CD14-positive monocyte (primary cell): ENCODE data around the gene REXO5. TPM values are rescaled to one million over a fixed set of nuclear protein-coding genes. Genes with fewer than 3 reads are reported as not detected.

Experiments
- DNase-seq, 3 donors: peaks; one replicate each; pipeline ENCODE4 v3.0.0-alpha.2; 2011 to 2022
- H2AFZ ChIP-seq: 2 replicates; pipeline ENCODE4 v1.6.0; 2012; ENCODE audit warnings: mild to moderate bottlenecking, low read depth, low read length, inconsistent platforms; ENCODE audit not compliant: insufficient read depth, poor library complexity, severe bottlenecking
- H3K27ac ChIP-seq, 2 donors: 1 replicate in 1 of 2; 2 replicates in 1 of 2; pipeline ENCODE4 v1.5.1; 2012 to 2013; ENCODE audit warnings: low read length in 2 of 2, control low read depth in 1 of 2, inconsistent platforms in 1 of 2, low read depth in 1 of 2, mild to moderate bottlenecking in 1 of 2
- H3K27me3 ChIP-seq, 2 donors: one replicate each; pipeline versions ENCODE4 v1.6.0 to v1.6.1; 2011 to 2013; ENCODE audit warnings: low read length in 2 of 2; ENCODE audit not compliant: control insufficient read depth in 2 of 2, insufficient read depth in 2 of 2
- H3K36me3 ChIP-seq, 2 donors: replicated peaks in 1 of 2; 1 replicate in 1 of 2; 2 replicates in 1 of 2; pipeline versions ENCODE4 v1.5.1 to v1.6.1; 2012 to 2013; ENCODE audit warnings: low read length in 2 of 2, control low read depth in 1 of 2, inconsistent platforms in 1 of 2, mild to moderate bottlenecking in 1 of 2; ENCODE audit not compliant: insufficient read depth in 2 of 2, control insufficient read depth in 1 of 2
- H3K4me1 ChIP-seq, 2 donors: 1 replicate in 1 of 2; 2 replicates in 1 of 2; pipeline versions ENCODE4 v1.5.1 to v1.6.1; 2012 to 2013; ENCODE audit warnings: low read length in 2 of 2, control low read depth in 1 of 2, inconsistent platforms in 1 of 2, mild to moderate bottlenecking in 1 of 2, moderate library complexity in 1 of 2; ENCODE audit not compliant: insufficient read depth in 2 of 2, control insufficient read depth in 1 of 2
- H3K4me2 ChIP-seq: replicated peaks from 2 replicates; pipeline ENCODE3; 2012; ENCODE audit warnings: low read length, moderate library complexity, mild to moderate bottlenecking; ENCODE audit not compliant: poor library complexity, severe bottlenecking; ENCODE audit errors: extremely low read depth
- H3K4me3 ChIP-seq, 3 experiments: fragments of 200-600 bp in 1 of 3; sonication (generic) in 1 of 3; replicated peaks in 1 of 3; 1 replicate in 2 of 3; 2 replicates in 1 of 3; pipeline ENCODE4 v1.5.1; 2011 to 2013; ENCODE audit warnings: low read length in 3 of 3, mild to moderate bottlenecking in 3 of 3, control low read depth in 2 of 3, low read depth in 2 of 3, inconsistent platforms in 1 of 3, moderate library complexity in 1 of 3
- H3K79me2 ChIP-seq: 2 replicates; pipeline ENCODE4 v1.6.0; 2012; ENCODE audit warnings: mild to moderate bottlenecking, control low read depth, inconsistent platforms, low read length, moderate library complexity; ENCODE audit not compliant: insufficient read depth
- H3K9ac ChIP-seq: 2 replicates; pipeline ENCODE4 v1.6.0; 2017; ENCODE audit warnings: low read length, mild to moderate bottlenecking; ENCODE audit not compliant: insufficient read depth, poor library complexity, severe bottlenecking
- H3K9me3 ChIP-seq, 2 donors: replicated peaks in 1 of 2; 1 replicate in 1 of 2; 2 replicates in 1 of 2; pipeline versions ENCODE4 v1.5.1 to v1.6.1; 2012 to 2013; ENCODE audit warnings: low read length in 2 of 2, control low read depth in 1 of 2; ENCODE audit not compliant: control insufficient read depth in 1 of 2, insufficient read depth in 1 of 2
- H4K20me1 ChIP-seq: 2 replicates; pipeline ENCODE4 v1.6.0; 2012; ENCODE audit warnings: mild to moderate bottlenecking, low read length, control low read depth, moderate library complexity; ENCODE audit not compliant: insufficient read depth
- H3K27ac Mint-ChIP-seq, 7 donors: one replicate each; pipeline ENCODE4 v1.8.0; 2020; ENCODE audit warnings: mild to moderate bottlenecking in 7 of 7, mixed read lengths in 7 of 7, moderate library complexity in 6 of 7, inconsistent platforms in 2 of 7
- H3K27me3 Mint-ChIP-seq, 3 donors: one replicate each; pipeline ENCODE4 v1.8.0; 2021 to 2022; ENCODE audit warnings: low read depth in 3 of 3, mild to moderate bottlenecking in 3 of 3, mixed read lengths in 3 of 3, moderate library complexity in 3 of 3, inconsistent platforms in 1 of 3
- H3K36me3 Mint-ChIP-seq, 2 donors: one replicate each; pipeline ENCODE4 v1.8.0; 2020; ENCODE audit warnings: mixed read lengths in 2 of 2, inconsistent platforms in 1 of 2, mild to moderate bottlenecking in 1 of 2
- H3K4me1 Mint-ChIP-seq: one replicate; pipeline ENCODE4 v1.8.0; 2020; ENCODE audit warnings: mild to moderate bottlenecking, mixed read lengths
- H3K4me3 Mint-ChIP-seq, 2 donors: one replicate each; pipeline ENCODE4 v1.8.0; 2020; ENCODE audit warnings: mild to moderate bottlenecking in 2 of 2, mixed read lengths in 2 of 2, moderate library complexity in 1 of 2
- H3K9me3 Mint-ChIP-seq, 7 donors: one replicate each; pipeline ENCODE4 v1.8.0; 2020 to 2022; ENCODE audit warnings: mixed read lengths in 7 of 7, mild to moderate bottlenecking in 6 of 7, moderate library complexity in 6 of 7, inconsistent platforms in 2 of 7
- CTCF ChIP-seq: fragments of 200-600 bp; IDR thresholded peaks from one replicate; pipeline ENCODE4 v1.8.0; 2022; ENCODE audit warnings: antibody characterized with exemption, mild to moderate bottlenecking
- WGBS: methylation state at CpG from one replicate; pipeline ENCODE4 v1.1.5; 2013; ENCODE audit warnings: missing lambda C conversion rate; ENCODE audit not compliant: insufficient coverage; 5-methylcytosine and 5-hydroxymethylcytosine counted together
- intact Hi-C, 2 donors: fragments of 100-400 bp; cut with micrococcal nuclease; formaldehyde crosslinking; loops; one replicate each; pipeline versions ENCODE4 v1.15.0 to v1.15.1; 2023
- polyA plus RNA-seq, 3 donors: library from polyadenylated mRNA; depleted of rRNA in 1 of 3; unstranded in 2 of 3; stranded (reverse) in 1 of 3; fragments of 300-500 nt in 2 of 3; fragments of >200 nt in 1 of 3; fragmentation: Illumina TruSeq in 2 of 3; gene quantifications; 1 replicate in 2 of 3; 2 replicates in 1 of 3; pipeline ENCODE4 v1.2.3, GENCODE V29; 2012 to 2021

REXO5 gene
- polyA plus RNA-seq, 3 donors, result 0.52 to 1.4 (median 0.55) TPM

DNA sequence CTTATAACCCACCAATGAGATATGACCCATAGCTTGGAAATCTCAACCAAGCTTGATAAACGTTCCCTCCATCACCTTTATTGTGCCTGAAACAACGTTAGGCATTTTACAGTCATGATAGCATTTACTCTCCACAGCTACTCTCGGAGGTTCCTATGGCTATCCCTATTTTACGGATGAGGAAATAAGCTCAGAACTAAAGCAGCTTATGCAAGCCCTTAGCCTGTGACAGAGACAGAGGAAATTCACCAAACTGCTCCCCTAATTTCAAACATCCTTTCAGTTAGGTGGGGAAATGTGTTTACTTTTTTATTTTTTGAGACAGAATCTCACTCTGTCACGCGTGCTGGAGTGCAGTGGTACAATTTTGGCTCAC, 75.2 kb downstream of the REXO5 start:
- H3K27me3 ChIP-seq, result no peaks in the 10 kb centered on the region
- no peak overlapping the region for H3K9ac ChIP-seq
- Mint-ChIP-seq H3K9me3 (no peaks in the 10 kb centered on the region), H3K4me3 (no peak overlapping the region), H3K4me1 (peaks cover 37% of the 10 kb centered on the region), H3K27ac (peak overlapping the region in 6 of 7 donors; percentile 4 to 70 (median 38)), H3K36me3 (peaks cover 26 to 34% of the 10 kb centered on the region in 2 donors), H3K27me3 (no peaks in the 10 kb centered on the region)
- H4K20me1 ChIP-seq, result peaks cover 41% of the 10 kb centered on the region
- H3K4me2 ChIP-seq, result no peak overlapping the region
- intact Hi-C loops, result no loop called here
- peaks cover 0 to 6% of the 10 kb centered on the region in 2 donors for H3K36me3 ChIP-seq
- no peak for DNase-seq
- no peak for TF ChIP-seq CTCF
- no CpG with 5 or more reads among the region's 6 CpGs for WGBS
- H3K27ac ChIP-seq, result peak overlapping the region in 1 of 2 donors; percentile 41
- peaks cover 16 to 27% of the 10 kb centered on the region in 2 donors for H3K4me1 ChIP-seq
- no peak overlapping the region for H3K4me3 ChIP-seq
- H2AFZ ChIP-seq, result no peak overlapping the region
- peaks cover 40% of the 10 kb centered on the region for H3K79me2 ChIP-seq
- H3K9me3 ChIP-seq, result no peaks in the 10 kb centered on the region

- peaks cover 26% of the 10 kb centered on the region for H3K79me2 ChIP-seq
- no peaks in the 10 kb centered on the region for H3K27me3 ChIP-seq
- TF ChIP-seq CTCF, result no peak
- H3K4me2 ChIP-seq, result no peak overlapping the region
- no peak overlapping the region for H3K4me3 Mint-ChIP-seq
- 100% methylated on average over 2 of the region's 5 CpGs for WGBS
- DNase-seq, result no peak
- H4K20me1 ChIP-seq, result peaks cover 25% of the 10 kb centered on the region
- intact Hi-C loops, result no loop called here
- peaks cover 0 to 6% of the 10 kb centered on the region in 2 donors for H3K36me3 ChIP-seq
- no peak overlapping the region for H3K4me3 ChIP-seq
- no peaks in the 10 kb centered on the region for H3K9me3 Mint-ChIP-seq
- no peak overlapping the region for H3K9ac ChIP-seq
- H3K27me3 Mint-ChIP-seq, result no peaks in the 10 kb centered on the region
- peaks cover 16 to 25% of the 10 kb centered on the region in 2 donors for H3K4me1 ChIP-seq
- no peaks in the 10 kb centered on the region for H3K9me3 ChIP-seq
- H3K36me3 Mint-ChIP-seq, result peaks cover 18 to 22% of the 10 kb centered on the region in 2 donors
- H2AFZ ChIP-seq, result no peak overlapping the region
- H3K4me1 Mint-ChIP-seq, result peaks cover 33% of the 10 kb centered on the region
- H3K27ac Mint-ChIP-seq, result peak overlapping the region in 2 of 7 donors; percentile 1 to 19
- H3K27ac ChIP-seq, result no peak overlapping the region
Measured at GRCh38 chr16:20883554-20884239, 77.4 kb downstream of the REXO5 start.
